GM23338 (cell line): ENCODE data around the gene UBE2D3. TPM values are rescaled to one million over a fixed set of nuclear protein-coding genes. Genes with fewer than 3 reads are reported as not detected.

Experiments
- ATAC-seq: fragments of 200-7000 bp; cut with Tn5 transposase; 3 replicates; pipeline ENCODE4 v1.9.1; 2020
- DNase-seq: peaks from one replicate; pipeline ENCODE4 v3.0.0-alpha.2; 2015; ENCODE audit warnings: low spot score
- H2AFZ ChIP-seq: fragments of 200-600 bp; sonication (generic); 2 replicates; pipeline ENCODE4 v1.8.0; 2016; ENCODE audit warnings: antibody characterized with exemption, mild to moderate bottlenecking, moderate library complexity
- H3F3A ChIP-seq: fragments of 200-600 bp; sonication (generic); replicated peaks from 2 replicates; pipeline ENCODE4 v1.8.0; 2017; ENCODE audit warnings: antibody characterized with exemption, mixed run types, low read depth
- H3K27ac ChIP-seq: fragments of 200-600 bp; sonication (generic); 2 replicates; pipeline ENCODE4 v1.6.1; 2016; ENCODE audit warnings: low read depth
- H3K27me3 ChIP-seq: fragments of 200-600 bp; sonication (generic); 2 replicates; pipeline ENCODE4 v1.8.0; 2016; ENCODE audit warnings: mild to moderate bottlenecking, mixed run types, moderate library complexity; ENCODE audit not compliant: insufficient read depth
- H3K36me3 ChIP-seq: fragments of 200-600 bp; sonication (generic); 2 replicates; pipeline ENCODE4 v1.8.0; 2016; ENCODE audit warnings: mild to moderate bottlenecking; ENCODE audit not compliant: insufficient read depth
- H3K4me1 ChIP-seq: fragments of 200-600 bp; sonication (generic); 2 replicates; pipeline ENCODE4 v1.8.0; 2016; ENCODE audit warnings: mild to moderate bottlenecking, moderate library complexity; ENCODE audit not compliant: insufficient read depth
- H3K4me2 ChIP-seq: fragments of 200-600 bp; sonication (generic); 2 replicates; pipeline ENCODE4 v1.7.1; 2017; ENCODE audit warnings: mixed run types
- H3K4me3 ChIP-seq: fragments of 200-600 bp; sonication (generic); 2 replicates; pipeline ENCODE4 v1.6.1; 2016; ENCODE audit warnings: mixed run types
- H3K79me2 ChIP-seq: fragments of 200-600 bp; sonication (generic); replicated peaks from 2 replicates; pipeline ENCODE4 v1.8.0; 2017; ENCODE audit warnings: mild to moderate bottlenecking; ENCODE audit not compliant: insufficient read depth
- H3K9me2 ChIP-seq: fragments of 200-600 bp; sonication (generic); 2 replicates; pipeline ENCODE4 v1.8.0; 2017; ENCODE audit not compliant: insufficient read depth
- H4K20me1 ChIP-seq: fragments of 200-600 bp; sonication (generic); replicated peaks from 2 replicates; pipeline ENCODE4 v1.8.0; 2017; ENCODE audit warnings: mild to moderate bottlenecking; ENCODE audit not compliant: insufficient read depth
- H3K27ac Mint-ChIP-seq: 2 replicates; pipeline ENCODE4 v1.8.0; 2020; ENCODE audit warnings: inconsistent platforms, mild to moderate bottlenecking, moderate library complexity, mixed read lengths
- H3K27me3 Mint-ChIP-seq: 3 replicates; pipeline ENCODE4 v1.8.0; 2022; ENCODE audit warnings: low read depth, mild to moderate bottlenecking, moderate library complexity, mixed read lengths, inconsistent platforms; ENCODE audit not compliant: insufficient read depth, poor library complexity
- H3K36me3 Mint-ChIP-seq: 3 replicates; pipeline ENCODE4 v1.8.0; 2021; ENCODE audit warnings: low read depth, mild to moderate bottlenecking, inconsistent platforms, moderate library complexity, mixed read lengths
- H3K4me1 Mint-ChIP-seq: 3 replicates; pipeline ENCODE4 v1.8.0; 2020; ENCODE audit warnings: mild to moderate bottlenecking, inconsistent platforms, mixed read lengths
- H3K4me3 Mint-ChIP-seq: 3 replicates; pipeline ENCODE4 v1.8.0; 2021; ENCODE audit warnings: moderate library complexity, mild to moderate bottlenecking, inconsistent platforms, mixed read lengths
- H3K9me3 Mint-ChIP-seq: 3 replicates; pipeline ENCODE4 v1.8.0; 2020; ENCODE audit warnings: moderate library complexity, mild to moderate bottlenecking, inconsistent platforms, mixed read lengths
- CREB1 ChIP-seq: fragments of 250-450 bp; sonication (Bioruptor Pico); IDR thresholded peaks from 2 replicates; pipeline ENCODE4 v1.5.0; 2020; ENCODE audit warnings: low read depth, mild to moderate bottlenecking, moderate library complexity
- ETS1 ChIP-seq: IDR thresholded peaks from 2 replicates; pipeline ENCODE4 v1.6.1; 2016; ENCODE audit warnings: antibody characterized with exemption
- NANOG ChIP-seq: IDR thresholded peaks from 2 replicates; pipeline ENCODE4 v1.6.1; 2016; ENCODE audit warnings: antibody characterized with exemption, borderline replicate concordance
- POLR2AphosphoS5 ChIP-seq: IDR thresholded peaks from 2 replicates; pipeline ENCODE4 v1.6.1; 2016; ENCODE audit warnings: antibody characterized with exemption, low read depth
- REST ChIP-seq: IDR thresholded peaks from one replicate; pipeline ENCODE4 v1.6.1; 2018; ENCODE audit warnings: antibody characterized with exemption; ENCODE audit not compliant: unreplicated experiment
- STAT1 ChIP-seq: IDR thresholded peaks from one replicate; pipeline ENCODE4 v1.6.1; 2016; ENCODE audit warnings: antibody characterized with exemption; ENCODE audit not compliant: unreplicated experiment
- ZNF331 ChIP-seq: fragments of 250-450 bp; sonication (Bioruptor Pico); IDR thresholded peaks from 2 replicates; pipeline ENCODE4 v1.5.0; 2020; ENCODE audit warnings: low read depth, mild to moderate bottlenecking, moderate library complexity
- ZNF462 ChIP-seq: fragments of 250-450 bp; sonication (Bioruptor Pico); IDR thresholded peaks from 2 replicates; pipeline ENCODE4 v1.5.0; 2020; ENCODE audit warnings: mild to moderate bottlenecking, moderate library complexity
- polyA plus RNA-seq: library from polyadenylated mRNA; unstranded; fragments of >200 nt; fragmentation: Nextera tagmentation; extraction: Ambion mirVana; gene quantifications from 2 replicates; pipeline ENCODE4 v1.2.1, GENCODE V29; 2016
- total RNA-seq: library from RNA; depleted of rRNA; stranded (reverse); fragments of >200 nt; shearing (Covaris generic); gene quantifications from 2 replicates; pipeline ENCODE4 v1.2.3, GENCODE V29; 2014

Gene UBE2D3
- total and polyA plus RNA-seq, 2 experiments from 2014 or later: 250 to 498 TPM

GRCh38 chr4:102780476-102781144 lies 46.7 kb downstream of the UBE2D3 start:
- H3K4me1 ChIP-seq: no peaks in the 10 kb centered on the region
- H3K9me3 Mint-ChIP-seq: no peaks in the 10 kb centered on the region
- H3K27me3 ChIP-seq: no peaks in the 10 kb centered on the region
- peaks cover 3% of the 10 kb centered on the region for H3K27me3 Mint-ChIP-seq
- no peaks in the 10 kb centered on the region for H3K9me2 ChIP-seq
- H3K36me3 ChIP-seq: no peaks in the 10 kb centered on the region
- no peaks in the 10 kb centered on the region for H4K20me1 ChIP-seq
- TF ChIP-seq STAT1: no peak
- no peak for TF ChIP-seq ZNF331 (CRISPR knock-in tag)
- TF ChIP-seq ZNF462 (CRISPR knock-in tag): no peak
- TF ChIP-seq POLR2AphosphoS5: no peak
- no peak for TF ChIP-seq ETS1
- no peak for TF ChIP-seq CREB1 (CRISPR knock-in tag)
- no peak for TF ChIP-seq NANOG
- TF ChIP-seq REST: no peak
- no peak overlapping the region for H3K4me3 ChIP-seq
- H3K4me2 ChIP-seq: no peak overlapping the region
- H2AFZ ChIP-seq: no peak overlapping the region
- no peak overlapping the region for H3K27ac Mint-ChIP-seq
- no peaks in the 10 kb centered on the region for H3K36me3 Mint-ChIP-seq
- no peak overlapping the region for H3K27ac ChIP-seq
- DNase-seq (no peak), ATAC-seq (no peak)
- H3F3A ChIP-seq: no peaks in the 10 kb centered on the region
- no peaks in the 10 kb centered on the region for H3K79me2 ChIP-seq
- no peak overlapping the region for H3K4me3 Mint-ChIP-seq
- H3K4me1 Mint-ChIP-seq: no peaks in the 10 kb centered on the region
